OCI-LY3 (cell line): ENCODE results near the gene FAM156A.
"Not testable (repeated sequence)": the region's sequence is repeated elsewhere in the genome, so short reads cannot be mapped to it uniquely, and the experiment has no call there.

Source experiments
- CTCF ChIP-seq: fragments of 200-600, 300-600 bp; sonication (generic); IDR thresholded peaks from 2 replicates; pipeline ENCODE4 v1.5.1; 2014; ENCODE audit warnings: antibody characterized with exemption, low read length, low read depth
- EZH2phosphoT487 ChIP-seq: fragments of 200-600 bp; shearing (Covaris generic); IDR thresholded peaks from 2 replicates; pipeline ENCODE4 v1.6.1; 2018; ENCODE audit warnings: antibody characterized with exemption, mixed run types, low read depth

- TF ChIP-seq CTCF, EZH2phosphoT487: not testable (repeated sequence)
Observed at GRCh38 chrX:52909313-52909969, 48.9 kb downstream of the FAM156A start.
